OCI-LY1 (cell line): Measurements from ENCODE around the gene PIGB.
A peak's percentile ranks its signal among the peaks of the same experiment; 100 is the strongest.

ENCODE experiments used
- H2AFZ ChIP-seq: fragments of 200-600 bp; sonication (generic), shearing (Covaris generic); 2 replicates; pipeline ENCODE4 v1.6.0; 2014; ENCODE audit warnings: antibody characterized with exemption, mild to moderate bottlenecking, low read length
- H3F3A ChIP-seq: fragments of 200-600 bp; sonication (generic), shearing (Covaris generic); 2 replicates; pipeline ENCODE4 v1.6.0; 2014; ENCODE audit warnings: mild to moderate bottlenecking, antibody characterized with exemption, low read length, moderate library complexity; ENCODE audit not compliant: insufficient read depth
- H3K27ac ChIP-seq: fragments of 200-600 bp; sonication (generic); 2 replicates; pipeline ENCODE4 v1.5.1; 2014; ENCODE audit warnings: low read length, mixed run types, mild to moderate bottlenecking, low read depth; ENCODE audit not compliant: poor library complexity, severe bottlenecking
- H3K27me3 ChIP-seq: fragments of 200-600 bp; sonication (generic); 2 replicates; pipeline ENCODE4 v1.6.0; 2014; ENCODE audit warnings: antibody characterized with exemption, mild to moderate bottlenecking, low read length, moderate library complexity; ENCODE audit not compliant: insufficient read depth
- H3K36me3 ChIP-seq: fragments of 200-600 bp; sonication (generic); 2 replicates; pipeline ENCODE4 v1.6.1; 2014; ENCODE audit warnings: mild to moderate bottlenecking, antibody characterized with exemption, low read length, moderate library complexity, mixed read lengths; ENCODE audit not compliant: insufficient read depth
- H3K4me1 ChIP-seq: fragments of 200-600 bp; sonication (generic); 2 replicates; pipeline ENCODE4 v1.5.1; 2014; ENCODE audit warnings: mild to moderate bottlenecking, low read length, moderate library complexity; ENCODE audit not compliant: insufficient read depth, severe bottlenecking
- H3K4me2 ChIP-seq: fragments of 200-600 bp; sonication (generic), shearing (Covaris generic); 2 replicates; pipeline ENCODE4 v1.6.1; 2014; ENCODE audit warnings: low read length
- H3K4me3 ChIP-seq: fragments of 200-600 bp; sonication (generic); 2 replicates; pipeline ENCODE4 v1.5.1; 2014; ENCODE audit warnings: low read length, low read depth, mild to moderate bottlenecking, mixed read lengths; ENCODE audit not compliant: poor library complexity, severe bottlenecking
- H3K79me2 ChIP-seq: fragments of 200-600 bp; shearing (Covaris generic); 2 replicates; pipeline ENCODE4 v1.6.1; 2016; ENCODE audit warnings: mixed run types, low read length, mixed read lengths; ENCODE audit not compliant: insufficient read depth
- H3K9ac ChIP-seq: fragments of 200-600 bp; sonication (generic), shearing (Covaris generic); 2 replicates; pipeline ENCODE4 v1.6.1; 2014; ENCODE audit warnings: mild to moderate bottlenecking, low read length, mixed read lengths
- H3K9me2 ChIP-seq: fragments of 200-600 bp; sonication (generic), shearing (Covaris generic); 2 replicates; pipeline ENCODE4 v1.6.1; 2014; ENCODE audit warnings: low read depth, mild to moderate bottlenecking, low read length, mixed read lengths
- H3K9me3 ChIP-seq: fragments of 200-600 bp; shearing (Covaris generic); 2 replicates; pipeline ENCODE4 v1.6.1; 2014; ENCODE audit warnings: low read length, mixed read lengths
- H4K20me1 ChIP-seq: fragments of 200-600 bp; sonication (generic), shearing (Covaris generic); 2 replicates; pipeline ENCODE4 v1.6.0; 2016; ENCODE audit warnings: mild to moderate bottlenecking, low read length; ENCODE audit not compliant: insufficient read depth
- CTCF ChIP-seq: fragments of 200-600 bp; sonication (generic), shearing (Covaris generic); IDR thresholded peaks from 2 replicates; pipeline ENCODE4 v1.5.1; 2017; ENCODE audit warnings: mild to moderate bottlenecking, antibody characterized with exemption, low read length, moderate library complexity, mixed read lengths
- EZH2 ChIP-seq: fragments of 200-600 bp; sonication (generic), shearing (Covaris generic); IDR thresholded peaks from 2 replicates; pipeline ENCODE4 v1.8.0; 2017; ENCODE audit warnings: borderline replicate concordance, mixed run types, mild to moderate bottlenecking, antibody characterized with exemption, low read length, moderate library complexity, mixed read lengths

PIGB gene

GRCh38 chr15:55401786-55402246 lies 82.8 kb downstream of the PIGB start:
- peaks cover 4% of the 10 kb centered on the region; the same call in 1 of the 2 replicates for H3K36me3 ChIP-seq
- TF ChIP-seq EZH2 = no peak
- H3K4me2 ChIP-seq = no peak overlapping the region
- H3K9me3 ChIP-seq = no peaks in the 10 kb centered on the region
- no peak overlapping the region for H3K27ac ChIP-seq
- no peaks in the 10 kb centered on the region for H4K20me1 ChIP-seq
- H3K4me3 ChIP-seq = no peak overlapping the region
- no peaks in the 10 kb centered on the region for H3F3A ChIP-seq
- H3K27me3 ChIP-seq = no peaks in the 10 kb centered on the region
- peaks cover 49% of the 10 kb centered on the region for H3K4me1 ChIP-seq
- peaks cover 35% of the 10 kb centered on the region for H3K79me2 ChIP-seq
- H2AFZ ChIP-seq = no peak overlapping the region
- H3K9me2 ChIP-seq = no peaks in the 10 kb centered on the region
- no peak overlapping the region for H3K9ac ChIP-seq

- Histone ChIP-seq H3K9ac (peak overlapping the region; percentile 58), H3K36me3 (peaks cover 3% of the 10 kb centered on the region; the same call in 1 of the 2 replicates), H2AFZ (no peak overlapping the region), H4K20me1 (no peaks in the 10 kb centered on the region), H3K79me2 (peaks cover 35% of the 10 kb centered on the region), H3K27me3 (no peaks in the 10 kb centered on the region), H3K4me2 (peak overlapping the region; percentile 69), H3K9me2 (no peaks in the 10 kb centered on the region), H3K27ac (peak overlapping the region; percentile 84), H3F3A (no peaks in the 10 kb centered on the region), H3K9me3 (no peaks in the 10 kb centered on the region), H3K4me3 (peak overlapping the region; percentile 38), H3K4me1 (peaks cover 55% of the 10 kb centered on the region)
- TF ChIP-seq CTCF (no peak), EZH2 (no peak)
Measured at GRCh38 chr15:55402707-55403106, 83.7 kb downstream of the PIGB start.

GRCh38 chr15:55403531-55403930 lies 84.5 kb downstream of the PIGB start:
- Histone ChIP-seq H3K9me3 (no peaks in the 10 kb centered on the region), H3F3A (no peaks in the 10 kb centered on the region), H4K20me1 (no peaks in the 10 kb centered on the region), H3K4me3 (peak overlapping the region; percentile 38), H3K9ac (peak overlapping the region; percentile 58), H3K27me3 (no peaks in the 10 kb centered on the region), H3K4me1 (peaks cover 55% of the 10 kb centered on the region), H3K4me2 (peak overlapping the region; percentile 69), H3K9me2 (no peaks in the 10 kb centered on the region), H3K36me3 (no peaks in the 10 kb centered on the region), H3K79me2 (peaks cover 35% of the 10 kb centered on the region), H2AFZ (peak overlapping the region; percentile 49; the same call in 1 of the 2 replicates), H3K27ac (peak overlapping the region; percentile 84)
- no peak for TF ChIP-seq EZH2
- no peak for TF ChIP-seq CTCF
